Fibroblast of upper back skin (primary cell): ENCODE data around the gene BCAR1.
"Not testable (repeated sequence)": the region's sequence is repeated elsewhere in the genome, so short reads cannot be mapped to it uniquely, and the experiment has no call there.

ENCODE experiments used
- DNase-seq: peaks from one replicate; pipeline ENCODE4 v3.0.0-alpha.2; 2013

BCAR1 gene

DNA sequence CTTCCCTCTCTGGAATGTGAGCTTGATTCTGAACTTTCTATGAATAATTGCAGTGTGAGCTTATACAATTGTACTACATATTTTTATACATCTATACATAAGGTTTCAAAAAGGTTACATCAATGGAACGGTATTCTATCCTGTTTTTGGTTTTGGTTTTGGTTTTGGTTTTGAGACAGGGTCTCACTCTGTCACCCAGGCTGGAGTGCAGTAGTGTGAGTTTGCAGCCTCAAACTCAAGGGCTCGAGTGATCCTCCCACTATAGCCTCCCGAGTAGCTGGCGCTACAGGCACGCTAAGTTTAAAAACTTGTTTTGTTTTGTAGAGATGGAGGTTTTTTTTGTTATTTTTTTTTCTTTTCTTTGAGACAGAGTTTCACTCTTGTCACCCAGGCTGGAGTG, 31.6 kb downstream of the BCAR1 start:
- no peak for DNase-seq

- no peak for DNase-seq
Measured at GRCh38 chr16:75219088-75219487, 32.3 kb downstream of the BCAR1 start.

GRCh38 chr16:75218256-75219076, 33.0 kb downstream of the BCAR1 start, which contains the start of gene CTRB1:
TSS of gene CTRB1 (plus strand) at chr16:75218988. CDS start at chr16:75219008, 20 bp downstream.
- no peak for DNase-seq

- no peak for DNase-seq
Measured at GRCh38 chr16:75217389-75217851, 34.0 kb downstream of the BCAR1 start.

GRCh38 chr16:75216576-75216975, 34.8 kb downstream of the BCAR1 start:
- DNase-seq, result no peak

GRCh38 chr16:75216127-75216526, 35.3 kb downstream of the BCAR1 start:
- DNase-seq, result no peak

DNA sequence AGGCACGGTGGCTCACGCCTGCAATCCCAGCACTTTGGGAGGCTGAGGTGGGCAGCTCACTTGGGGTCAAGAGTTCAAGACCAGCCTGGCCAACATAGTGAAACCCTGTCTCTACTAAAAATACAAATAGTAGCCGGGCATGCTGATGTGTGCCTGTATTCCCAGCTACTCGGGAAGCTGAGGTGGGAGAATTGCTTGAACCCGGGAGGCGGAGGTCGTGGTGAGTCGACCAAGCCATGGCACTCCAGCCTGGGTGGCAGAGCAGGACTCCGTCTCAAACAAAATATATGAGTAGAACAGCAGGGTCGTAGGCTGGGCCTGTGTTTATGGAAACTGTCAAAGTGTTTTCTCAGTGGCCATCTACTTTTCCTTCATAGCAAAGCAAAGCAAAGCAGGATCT, 40.1 kb downstream of the BCAR1 start:
- DNase-seq, result not testable (repeated sequence)

- no peak for DNase-seq
Measured at GRCh38 chr16:75209944-75210343, 41.5 kb downstream of the BCAR1 start.

DNA sequence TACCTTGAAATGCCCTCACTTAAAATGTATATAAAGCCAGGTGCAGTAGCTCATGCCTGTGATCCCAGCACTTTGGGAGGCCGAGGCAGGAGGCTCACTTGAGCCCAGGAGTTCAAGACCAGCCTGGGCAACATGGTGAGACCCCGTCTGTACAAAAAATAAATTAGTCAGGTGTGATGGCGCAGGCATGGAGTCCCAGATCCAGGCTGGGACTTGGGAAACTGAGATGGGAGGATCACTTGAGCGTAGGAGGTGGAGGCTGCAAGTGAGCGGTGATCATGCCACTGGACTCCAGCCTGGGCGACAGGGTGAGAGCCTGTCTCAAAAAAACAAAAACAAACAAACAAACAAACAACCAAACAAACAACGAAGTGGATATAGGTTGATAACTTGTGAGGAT, 41.9 kb downstream of the BCAR1 start:
- DNase-seq, result not testable (repeated sequence)

DNA sequence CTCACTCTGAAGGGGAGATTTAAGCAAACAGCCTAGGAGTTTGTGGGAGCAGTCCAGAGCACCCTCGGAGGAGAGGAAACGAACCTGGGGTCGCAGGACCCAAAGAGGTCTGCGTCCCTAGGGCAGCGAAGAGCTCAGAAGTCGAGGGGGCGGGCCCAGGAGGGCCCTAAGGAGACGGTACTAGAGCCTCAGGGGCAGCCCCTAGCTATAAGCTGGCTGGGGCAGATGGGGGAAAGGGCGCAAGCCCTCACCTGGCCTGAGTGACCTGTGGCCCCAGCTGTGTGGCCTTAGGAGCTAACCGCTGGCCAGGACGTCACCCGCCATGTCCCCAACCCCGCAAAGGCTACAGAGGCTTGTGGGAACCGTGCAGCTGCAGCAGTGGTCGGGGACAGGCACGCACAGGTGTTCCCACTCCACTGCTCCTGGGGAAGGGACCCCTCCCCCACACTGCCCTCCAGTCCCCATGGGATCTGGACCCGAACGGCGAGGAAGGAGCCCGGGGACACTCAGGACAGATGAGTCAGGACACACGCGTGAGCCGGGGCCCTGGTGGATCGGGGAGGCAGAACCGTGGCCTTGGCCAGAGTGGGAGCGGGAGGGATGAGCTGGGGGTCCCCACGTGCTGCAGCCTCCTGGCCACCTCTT, 42.4 kb downstream of the BCAR1 start:
- no peak for DNase-seq

- no peak for DNase-seq
Measured at GRCh38 chr16:75208242-75208825, 43.1 kb downstream of the BCAR1 start.

DNA sequence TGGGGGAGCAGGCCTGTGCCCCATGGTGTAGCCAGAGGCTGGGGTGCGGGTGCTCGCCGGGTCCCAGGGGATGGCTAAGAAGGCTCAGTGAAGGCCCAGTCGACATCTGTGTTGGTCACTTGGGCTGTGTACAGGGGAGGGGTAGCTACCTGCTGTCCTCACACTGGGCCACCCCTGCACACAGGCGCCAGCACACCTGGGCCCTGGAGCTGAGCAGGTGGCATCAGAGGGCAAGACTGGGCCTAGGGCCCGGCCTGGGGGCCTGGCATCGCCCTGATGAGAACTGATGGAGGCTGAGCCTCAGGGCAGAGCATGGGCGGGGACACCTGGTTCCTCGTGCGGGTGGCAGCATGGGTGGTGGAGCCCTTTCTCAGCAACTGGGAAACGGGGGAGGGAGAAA, 43.6 kb downstream of the BCAR1 start:
- no peak for DNase-seq

- no peak for DNase-seq
Measured at GRCh38 chr16:75206749-75207451, 44.5 kb downstream of the BCAR1 start, which contains the start of gene CTRB2. TSS of gene CTRB2 (minus strand) at chr16:75207161. CDS start at chr16:75207141, 20 bp downstream.

- not testable (repeated sequence) for DNase-seq
Measured at GRCh38 chr16:75205961-75206748, 45.3 kb downstream of the BCAR1 start.

DNA sequence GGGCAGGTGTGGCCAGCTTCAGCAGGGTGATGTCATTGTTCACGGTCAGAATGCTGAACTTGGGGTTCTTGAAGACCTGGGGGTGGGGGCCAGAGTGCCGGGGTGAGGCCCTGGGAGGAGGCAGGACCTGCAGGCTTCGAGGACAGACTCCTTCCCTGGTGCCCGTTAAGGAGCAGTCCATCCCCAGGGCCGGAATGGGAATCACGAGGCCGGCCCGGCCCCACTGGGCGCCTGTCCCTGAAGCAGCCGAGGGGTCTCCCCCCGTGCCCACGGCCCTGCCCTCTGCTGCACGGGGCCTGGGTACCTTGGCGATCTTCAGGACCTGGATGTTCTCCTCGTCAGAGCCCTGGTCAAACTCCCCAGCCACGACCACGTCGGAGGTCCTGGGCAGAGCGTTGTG, 46.0 kb downstream of the BCAR1 start:
- not testable (repeated sequence) for DNase-seq

DNA sequence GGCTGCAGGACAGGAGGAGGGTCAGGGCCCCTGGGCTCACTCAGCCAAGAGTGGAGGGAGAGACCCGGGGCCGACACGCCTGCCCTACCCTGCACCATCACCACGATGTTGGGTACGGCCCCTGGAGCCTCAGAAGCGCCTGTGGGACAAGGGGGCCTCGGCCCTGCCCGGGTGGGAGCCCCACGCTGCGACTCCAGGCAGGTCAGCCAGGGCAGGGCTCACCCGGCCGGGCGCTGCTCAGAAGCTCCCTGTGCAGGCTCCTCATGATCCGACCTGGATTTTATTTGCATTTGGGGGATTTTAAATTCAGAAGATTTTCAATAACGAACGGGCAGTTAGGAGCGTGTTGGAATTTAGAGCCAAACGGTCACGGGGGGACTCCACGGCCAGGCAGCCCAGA, 46.5 kb downstream of the BCAR1 start:
- DNase-seq, result not testable (repeated sequence)

DNA sequence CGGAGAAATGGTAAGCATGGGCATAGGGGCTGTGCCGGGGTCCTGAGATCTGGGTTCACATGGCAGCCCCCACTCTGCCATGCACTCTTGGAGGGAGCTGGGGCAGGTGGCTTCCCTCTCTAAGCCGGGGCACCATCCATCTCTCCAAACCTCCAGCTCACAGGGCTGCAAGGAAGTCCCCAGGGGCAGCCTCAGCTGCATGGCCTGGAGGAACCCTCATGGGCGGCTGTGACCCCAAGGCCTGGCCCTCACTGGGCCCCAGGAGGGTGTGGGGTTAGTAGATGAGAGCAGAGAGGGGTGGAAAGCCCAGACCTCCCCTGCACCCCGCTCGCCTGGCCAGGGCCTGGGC, 47.0 kb downstream of the BCAR1 start:
- no peak for DNase-seq

- no peak for DNase-seq
Measured at GRCh38 chr16:75203667-75204409, 47.6 kb downstream of the BCAR1 start.

DNA sequence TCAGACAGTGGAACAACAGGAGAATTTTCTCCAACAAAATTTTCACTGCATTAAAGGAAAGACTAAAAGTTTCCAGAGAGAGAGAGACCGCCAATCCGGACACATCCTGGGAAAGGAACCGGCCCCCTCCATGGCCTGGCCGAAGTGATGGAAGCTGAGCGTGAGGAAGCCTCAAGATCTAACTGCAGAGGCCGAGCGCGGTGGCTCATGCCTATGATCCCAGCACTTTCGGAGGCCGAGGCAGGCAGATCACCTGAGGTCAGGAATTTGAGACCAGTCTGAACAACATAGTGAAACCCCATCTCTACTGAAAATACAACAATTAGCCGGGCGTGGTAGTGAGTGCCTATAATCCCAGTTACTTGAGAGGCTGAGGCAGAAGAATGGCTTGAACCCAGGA, 48.3 kb downstream of the BCAR1 start:
- DNase-seq, result no peak

GRCh38 chr16:75202069-75202590, 49.3 kb downstream of the BCAR1 start:
- DNase-seq, result no peak

DNA sequence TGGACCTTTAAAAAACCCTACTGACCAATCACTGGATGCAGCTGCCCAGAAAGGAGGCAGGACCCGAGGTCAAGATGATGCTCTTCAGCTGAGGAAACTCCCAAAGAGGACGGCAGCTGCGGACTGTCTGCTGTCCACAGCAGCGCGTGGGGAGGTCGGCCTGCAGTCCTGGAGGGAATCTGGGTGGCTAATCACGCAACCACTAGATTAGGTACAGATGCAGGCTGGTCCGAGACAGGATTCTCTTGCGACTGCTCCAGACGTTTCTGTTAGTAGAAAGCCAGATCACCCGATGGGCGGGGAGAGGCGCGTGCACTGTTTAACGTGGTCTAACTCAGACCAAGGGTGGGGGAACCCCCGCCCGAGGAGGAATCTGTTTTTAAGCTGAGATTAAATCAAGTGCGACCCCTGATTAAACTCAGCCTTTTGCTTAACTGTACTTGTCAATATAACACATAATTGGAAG, 53.3 kb downstream of the BCAR1 start:
- DNase-seq, result peak; percentile 42
